Measurements from ENCODE around the gene VPS37B.

Gene VPS37B

GRCh38 chr12:122865268-122866231 lies 30.4 kb downstream of the VPS37B start:
- no peak for DNase-seq (ENCODE audit: low read depth)

- DNase-seq (ENCODE audit: low read depth) = no peak
Observed at GRCh38 chr12:122864894-122865253, 31.1 kb downstream of the VPS37B start.

GRCh38 chr12:122862872-122863701 lies 32.8 kb downstream of the VPS37B start:
- no peak for DNase-seq (ENCODE audit: low read depth)

- DNase-seq (ENCODE audit: low read depth) = no peak
Observed at GRCh38 chr12:122862110-122862634, 33.8 kb downstream of the VPS37B start.

GRCh38 chr12:122861587-122861970 lies 34.3 kb downstream of the VPS37B start:
- DNase-seq (ENCODE audit: low read depth) = no peak

GRCh38 chr12:122860854-122861586 lies 34.9 kb downstream of the VPS37B start:
- DNase-seq (ENCODE audit: low read depth) = no peak

- no peak for DNase-seq (ENCODE audit: low read depth)
Observed at GRCh38 chr12:122860040-122860853, 35.7 kb downstream of the VPS37B start.

GRCh38 chr12:122859303-122860039 lies 36.5 kb downstream of the VPS37B start:
- no peak for DNase-seq (ENCODE audit: low read depth)

GRCh38 chr12:122858591-122859302 lies 37.2 kb downstream of the VPS37B start:
- no peak for DNase-seq (ENCODE audit: low read depth)

- DNase-seq (ENCODE audit: low read depth) = no peak
Observed at GRCh38 chr12:122858171-122858570, 37.8 kb downstream of the VPS37B start.

GRCh38 chr12:122856999-122857671 lies 38.8 kb downstream of the VPS37B start:
- no peak for DNase-seq (ENCODE audit: low read depth)

- no peak for DNase-seq (ENCODE audit: low read depth)
Observed at GRCh38 chr12:122855928-122856831, 39.7 kb downstream of the VPS37B start.

- no peak for DNase-seq (ENCODE audit: low read depth)
Observed at GRCh38 chr12:122855071-122855829, 40.7 kb downstream of the VPS37B start.

GRCh38 chr12:122854554-122854953 lies 41.4 kb downstream of the VPS37B start:
- no peak for DNase-seq (ENCODE audit: low read depth)

- no peak for DNase-seq (ENCODE audit: low read depth)
Observed at GRCh38 chr12:122853582-122854245, 42.2 kb downstream of the VPS37B start.

GRCh38 chr12:122852336-122853275 lies 43.3 kb downstream of the VPS37B start:
- DNase-seq (ENCODE audit: low read depth) = no peak

Measured in HS-27A (cell line).